Measurements from ENCODE around the gene TMEFF1.

The TMEFF1 gene

DNA sequence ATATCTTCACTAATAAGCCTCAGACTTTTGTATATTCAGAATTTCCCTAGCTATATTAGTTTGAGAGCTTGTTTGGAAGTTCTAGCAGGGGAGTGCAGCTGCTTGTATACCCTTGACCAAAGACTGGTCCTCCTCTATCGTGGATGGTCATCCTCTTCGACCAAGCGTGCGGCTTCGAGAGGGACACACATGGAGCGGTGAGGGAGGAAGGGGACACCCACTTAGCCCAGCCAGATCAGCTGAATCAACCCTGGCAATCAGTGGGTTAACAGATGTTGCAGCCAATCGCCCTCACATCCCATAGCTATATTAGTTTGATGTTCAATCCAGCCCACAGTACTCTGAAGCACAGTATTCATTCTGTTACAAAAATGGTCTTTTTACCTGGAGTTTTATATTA, 108.1 kb downstream of the TMEFF1 start:
- no peak overlapping the region for H3K9ac ChIP-seq (ENCODE audit: low read depth, low read length)
- H3K36me3 ChIP-seq (ENCODE audit: insufficient read depth, low read depth, low read length): peaks cover 87% of the 10 kb centered on the region
- H3K27me3 ChIP-seq (ENCODE audit: insufficient read depth, low read length): no peaks in the 10 kb centered on the region
- no peak overlapping the region for H3K4me3 ChIP-seq (ENCODE audit: low read length)
- no peaks in the 10 kb centered on the region for H3K4me1 ChIP-seq (ENCODE audit: insufficient read depth, low read length)
- no peaks in the 10 kb centered on the region for H3K9me3 ChIP-seq (ENCODE audit: insufficient read depth, low read depth, low read length)
- H3K27ac ChIP-seq (ENCODE audit: low read length): no peak overlapping the region

DNA sequence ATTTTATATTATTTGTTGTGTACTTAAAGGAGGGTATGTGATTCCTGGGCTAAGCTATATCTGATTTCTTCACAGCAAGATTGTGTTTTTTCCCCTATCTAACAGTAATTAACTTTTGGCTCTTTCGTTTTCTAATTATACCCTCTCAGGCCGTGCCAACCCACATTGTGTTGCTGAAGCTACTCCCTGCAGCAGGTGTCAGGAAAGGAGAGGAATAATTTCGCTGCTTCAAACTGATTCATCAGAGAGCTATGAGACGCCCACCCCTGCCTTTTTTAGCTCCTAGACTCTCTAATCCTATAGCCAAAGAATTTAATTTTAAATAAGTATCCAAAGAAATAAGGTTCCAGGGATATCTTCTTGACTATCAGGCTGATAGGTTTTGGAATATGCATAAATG, 108.7 kb downstream of the TMEFF1 start:
- Histone ChIP-seq H3K9me3 (ENCODE audit: insufficient read depth, low read depth, low read length) (no peaks in the 10 kb centered on the region), H3K4me3 (ENCODE audit: low read length) (no peak overlapping the region), H3K27me3 (ENCODE audit: insufficient read depth, low read length) (no peaks in the 10 kb centered on the region), H3K4me1 (ENCODE audit: insufficient read depth, low read length) (no peaks in the 10 kb centered on the region), H3K27ac (ENCODE audit: low read length) (no peak overlapping the region), H3K36me3 (ENCODE audit: insufficient read depth, low read depth, low read length) (peaks cover 87% of the 10 kb centered on the region), H3K9ac (ENCODE audit: low read depth, low read length) (no peak overlapping the region)

GRCh38 chr9:100583014-100583802, 110.3 kb downstream of the TMEFF1 start:
- Histone ChIP-seq H3K9ac (ENCODE audit: low read depth, low read length) (no peak overlapping the region), H3K27ac (ENCODE audit: low read length) (no peak overlapping the region), H3K4me1 (ENCODE audit: insufficient read depth, low read length) (no peaks in the 10 kb centered on the region), H3K36me3 (ENCODE audit: insufficient read depth, low read depth, low read length) (peaks cover 88% of the 10 kb centered on the region), H3K9me3 (ENCODE audit: insufficient read depth, low read depth, low read length) (no peaks in the 10 kb centered on the region), H3K27me3 (ENCODE audit: insufficient read depth, low read length) (no peaks in the 10 kb centered on the region), H3K4me3 (ENCODE audit: low read length) (no peak overlapping the region)

DNA sequence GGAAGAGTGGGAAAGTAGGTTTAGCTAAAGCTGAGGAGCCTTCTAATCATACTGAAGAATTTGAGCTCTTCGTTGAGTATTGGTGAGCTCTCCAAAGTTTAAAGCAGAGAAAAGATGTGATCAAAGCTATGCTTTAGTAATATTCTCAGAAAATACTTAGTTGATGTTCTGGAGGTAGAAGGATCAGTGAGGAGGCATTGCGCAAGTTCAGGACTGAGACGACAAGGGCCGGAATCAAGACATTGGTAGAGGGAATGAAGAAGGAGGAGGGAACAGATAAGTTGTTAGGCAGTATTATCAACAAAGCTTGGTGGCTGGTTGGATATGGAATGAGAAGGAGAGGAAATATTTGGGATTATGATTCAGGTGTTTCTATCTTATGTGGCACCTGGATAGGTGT, 112.0 kb downstream of the TMEFF1 start:
- H3K4me1 ChIP-seq (ENCODE audit: insufficient read depth, low read length): no peaks in the 10 kb centered on the region
- no peaks in the 10 kb centered on the region for H3K27me3 ChIP-seq (ENCODE audit: insufficient read depth, low read length)
- peaks cover 77% of the 10 kb centered on the region for H3K36me3 ChIP-seq (ENCODE audit: insufficient read depth, low read depth, low read length)
- no peaks in the 10 kb centered on the region for H3K9me3 ChIP-seq (ENCODE audit: insufficient read depth, low read depth, low read length)
- no peak overlapping the region for H3K4me3 ChIP-seq (ENCODE audit: low read length)
- H3K9ac ChIP-seq (ENCODE audit: low read depth, low read length): no peak overlapping the region
- H3K27ac ChIP-seq (ENCODE audit: low read length): no peak overlapping the region

DNA sequence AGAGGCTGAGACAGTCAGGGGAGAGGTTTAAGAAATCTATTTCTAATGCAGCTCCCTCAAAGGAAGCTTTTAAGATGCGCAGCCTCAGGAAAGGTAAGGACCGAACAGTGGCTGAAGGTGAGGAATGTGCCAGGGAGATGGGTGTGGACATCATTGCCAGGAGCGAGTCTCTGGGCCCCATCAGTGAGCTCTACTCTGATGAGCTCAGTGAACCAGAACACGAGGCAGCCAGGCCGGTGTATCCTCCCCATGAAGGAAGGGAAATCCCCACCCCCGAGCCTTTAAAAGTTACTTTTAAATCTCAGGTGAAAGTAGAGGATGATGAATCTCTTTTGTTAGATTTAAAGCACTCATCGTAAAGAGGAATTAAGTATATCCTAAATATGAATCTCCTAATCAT, 113.1 kb downstream of the TMEFF1 start:
- no peak overlapping the region for H3K4me3 ChIP-seq (ENCODE audit: low read length)

GRCh38 chr9:100587375-100587774, 114.4 kb downstream of the TMEFF1 start:
- H3K36me3 ChIP-seq (ENCODE audit: insufficient read depth, low read depth, low read length): peaks cover 55% of the 10 kb centered on the region
- H3K9ac ChIP-seq (ENCODE audit: low read depth, low read length): no peak overlapping the region
- no peak overlapping the region for H3K27ac ChIP-seq (ENCODE audit: low read length)

More for the DNA sequence above, 113.1 kb downstream of the TMEFF1 start:
- Histone ChIP-seq H3K27ac (ENCODE audit: low read length) (no peak overlapping the region), H3K36me3 (ENCODE audit: insufficient read depth, low read depth, low read length) (peaks cover 68% of the 10 kb centered on the region), H3K9ac (ENCODE audit: low read depth, low read length) (no peak overlapping the region), H3K27me3 (ENCODE audit: insufficient read depth, low read length) (no peaks in the 10 kb centered on the region), H3K4me1 (ENCODE audit: insufficient read depth, low read length) (no peaks in the 10 kb centered on the region), H3K9me3 (ENCODE audit: insufficient read depth, low read depth, low read length) (no peaks in the 10 kb centered on the region)

GRCh38 chr9:100589582-100589981, 116.6 kb downstream of the TMEFF1 start:
- Histone ChIP-seq H3K27me3 (ENCODE audit: insufficient read depth, low read length) (no peaks in the 10 kb centered on the region), H3K4me3 (ENCODE audit: low read length) (no peak overlapping the region), H3K9ac (ENCODE audit: low read depth, low read length) (no peak overlapping the region), H3K27ac (ENCODE audit: low read length) (no peak overlapping the region), H3K9me3 (ENCODE audit: insufficient read depth, low read depth, low read length) (no peaks in the 10 kb centered on the region), H3K36me3 (ENCODE audit: insufficient read depth, low read depth, low read length) (peaks cover 40% of the 10 kb centered on the region), H3K4me1 (ENCODE audit: insufficient read depth, low read length) (no peaks in the 10 kb centered on the region)

More at GRCh38 chr9:100587375-100587774, 114.4 kb downstream of the TMEFF1 start:
- no peaks in the 10 kb centered on the region for H3K27me3 ChIP-seq (ENCODE audit: insufficient read depth, low read length)
- H3K9me3 ChIP-seq (ENCODE audit: insufficient read depth, low read depth, low read length): no peaks in the 10 kb centered on the region
- no peaks in the 10 kb centered on the region for H3K4me1 ChIP-seq (ENCODE audit: insufficient read depth, low read length)
- H3K4me3 ChIP-seq (ENCODE audit: low read length): no peak overlapping the region

GRCh38 chr9:100590481-100590880, 117.5 kb downstream of the TMEFF1 start:
- no peaks in the 10 kb centered on the region for H3K9me3 ChIP-seq (ENCODE audit: insufficient read depth, low read depth, low read length)
- peaks cover 31% of the 10 kb centered on the region for H3K36me3 ChIP-seq (ENCODE audit: insufficient read depth, low read depth, low read length)
- H3K9ac ChIP-seq (ENCODE audit: low read depth, low read length): no peak overlapping the region
- no peaks in the 10 kb centered on the region for H3K27me3 ChIP-seq (ENCODE audit: insufficient read depth, low read length)
- H3K4me3 ChIP-seq (ENCODE audit: low read length): no peak overlapping the region
- H3K27ac ChIP-seq (ENCODE audit: low read length): no peak overlapping the region
- H3K4me1 ChIP-seq (ENCODE audit: insufficient read depth, low read length): 0 out of 2 replicates have a peak, but pooled peaks cover 3% of the 10 kb centered on the region

DNA sequence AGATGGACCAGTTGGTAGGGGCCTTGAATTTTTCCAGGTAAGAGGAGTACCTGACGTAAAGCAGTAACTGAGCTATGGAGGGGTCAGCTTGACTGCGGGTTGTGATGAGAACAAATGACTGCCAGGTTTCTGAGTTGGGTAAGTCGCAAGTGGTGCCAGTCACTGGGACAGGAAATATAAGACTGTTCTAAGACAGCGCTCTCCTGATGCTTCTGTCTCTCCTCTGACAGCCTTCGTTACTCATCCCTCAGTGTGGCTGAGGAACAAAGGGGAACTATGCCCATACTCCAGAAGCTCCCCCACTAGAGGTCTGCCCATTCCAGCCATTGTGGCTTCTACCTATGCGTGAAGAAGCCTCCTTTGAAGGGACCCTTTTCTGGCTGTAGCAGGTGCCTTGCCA, 118.2 kb downstream of the TMEFF1 start:
- H3K27ac ChIP-seq (ENCODE audit: low read length): no peak overlapping the region
- H3K27me3 ChIP-seq (ENCODE audit: insufficient read depth, low read length): no peaks in the 10 kb centered on the region

DNA sequence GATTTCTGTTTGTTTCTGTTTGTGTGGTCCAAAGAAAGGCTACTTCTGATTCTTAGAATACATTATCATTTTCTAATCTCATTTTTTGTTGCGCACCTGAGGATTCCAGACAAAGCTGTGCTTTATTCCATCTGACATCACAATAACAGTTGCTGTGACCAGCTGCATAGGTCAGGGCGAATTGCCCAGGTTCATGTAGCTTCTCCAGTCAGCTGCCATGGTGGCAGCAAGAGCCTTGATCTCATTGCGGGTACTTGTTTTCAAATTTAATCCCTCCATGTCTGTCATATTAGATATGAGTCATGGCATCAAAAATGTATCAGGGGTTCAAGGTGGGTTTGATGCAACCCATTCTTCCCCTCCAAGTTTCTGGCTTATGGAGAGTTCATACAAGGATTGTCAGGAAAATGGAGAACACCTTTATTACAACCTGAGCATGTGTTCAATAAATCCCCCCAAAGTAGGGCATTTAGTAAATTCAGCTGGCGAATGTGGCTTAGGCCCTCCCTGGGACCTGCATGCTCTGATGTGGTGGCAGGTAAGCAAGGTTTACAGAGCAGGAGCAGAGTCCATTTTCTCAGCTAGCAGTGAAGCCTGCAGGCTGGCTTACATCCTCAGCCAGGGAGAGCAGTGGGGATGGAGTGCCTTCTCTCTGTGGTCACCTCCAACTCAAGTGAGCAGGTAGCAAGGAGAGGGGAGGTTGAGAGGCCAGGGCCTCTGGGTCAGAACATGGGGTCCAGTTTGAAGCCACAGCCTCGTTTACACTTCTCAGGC, 118.9 kb downstream of the TMEFF1 start:
- Histone ChIP-seq H3K27ac (ENCODE audit: low read length) (no peak overlapping the region), H3K9ac (ENCODE audit: low read depth, low read length) (no peak overlapping the region), H3K36me3 (ENCODE audit: insufficient read depth, low read depth, low read length) (peaks cover 17% of the 10 kb centered on the region), H3K4me1 (ENCODE audit: insufficient read depth, low read length) (0 out of 2 replicates have a peak, but pooled peaks cover 3% of the 10 kb centered on the region), H3K4me3 (ENCODE audit: low read length) (no peak overlapping the region), H3K27me3 (ENCODE audit: insufficient read depth, low read length) (no peaks in the 10 kb centered on the region), H3K9me3 (ENCODE audit: insufficient read depth, low read depth, low read length) (no peaks in the 10 kb centered on the region)

More for the DNA sequence above, 118.2 kb downstream of the TMEFF1 start:
- Histone ChIP-seq H3K36me3 (ENCODE audit: insufficient read depth, low read depth, low read length) (peaks cover 24% of the 10 kb centered on the region), H3K9me3 (ENCODE audit: insufficient read depth, low read depth, low read length) (no peaks in the 10 kb centered on the region), H3K4me1 (ENCODE audit: insufficient read depth, low read length) (0 out of 2 replicates have a peak, but pooled peaks cover 3% of the 10 kb centered on the region), H3K4me3 (ENCODE audit: low read length) (no peak overlapping the region), H3K9ac (ENCODE audit: low read depth, low read length) (no peak overlapping the region)

DNA sequence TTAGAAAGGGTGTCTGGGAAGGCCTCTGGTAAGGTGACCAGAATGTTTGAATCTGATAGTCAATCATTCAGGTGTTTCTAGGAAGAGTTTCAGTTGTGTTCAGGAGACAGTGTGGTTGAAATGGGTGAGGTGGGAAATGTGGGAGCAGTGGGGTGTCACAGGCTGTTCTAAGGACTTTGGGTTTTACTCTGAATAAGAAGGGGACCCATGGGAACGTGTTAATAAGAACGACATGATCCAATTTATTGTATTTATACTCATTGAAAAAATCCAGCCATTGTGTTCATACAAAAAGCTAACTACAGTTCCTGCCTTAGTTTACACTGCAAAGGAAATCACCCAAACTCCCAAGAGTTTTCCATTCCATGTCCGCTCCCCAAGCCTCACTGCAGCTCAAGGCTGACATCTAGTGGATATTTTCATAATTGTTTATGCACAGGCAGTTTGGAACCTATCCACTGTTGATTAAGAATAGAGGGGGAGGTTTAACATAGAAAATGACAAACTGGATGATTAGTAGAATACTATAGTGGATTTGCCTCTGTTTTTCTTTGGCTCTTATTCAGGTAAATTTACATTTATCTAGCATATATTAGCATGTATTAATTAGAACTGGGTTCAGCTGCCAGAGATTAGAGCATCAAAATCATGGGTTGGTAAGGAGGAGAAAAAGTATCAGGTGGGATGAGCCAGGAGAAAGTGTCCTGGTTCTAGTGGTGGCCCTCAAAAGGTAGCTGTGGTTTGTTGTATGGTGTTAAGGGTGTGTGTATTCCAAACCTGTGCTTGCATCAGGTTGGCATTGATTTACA, 122.6 kb downstream of the TMEFF1 start:
- Histone ChIP-seq H3K27ac (ENCODE audit: low read length) (no peak overlapping the region), H3K9ac (ENCODE audit: low read depth, low read length) (no peak overlapping the region), H3K4me1 (ENCODE audit: insufficient read depth, low read length) (peaks cover 13% of the 10 kb centered on the region; the same call in 1 of the 2 replicates), H3K9me3 (ENCODE audit: insufficient read depth, low read depth, low read length) (no peaks in the 10 kb centered on the region), H3K36me3 (ENCODE audit: insufficient read depth, low read depth, low read length) (no peaks in the 10 kb centered on the region), H3K27me3 (ENCODE audit: insufficient read depth, low read length) (no peaks in the 10 kb centered on the region), H3K4me3 (ENCODE audit: low read length) (no peak overlapping the region)

Measured in iPS-20b (cell line).